ENCODE results near the gene TEPSIN.

TEPSIN gene

GRCh38 chr17:81222620-81222905 lies 16.3 kb downstream of the TEPSIN start:
- no peak for DNase-seq (ENCODE audit: low read depth in 1 of 2, low spot score in 1 of 2)

- DNase-seq (ENCODE audit: low read depth in 1 of 2, low spot score in 1 of 2), result no peak
Observed at GRCh38 chr17:81221842-81222619, 16.8 kb downstream of the TEPSIN start.

GRCh38 chr17:81221371-81221841 lies 17.4 kb downstream of the TEPSIN start:
- no peak for DNase-seq (ENCODE audit: low read depth in 1 of 2, low spot score in 1 of 2)

- no peak for DNase-seq (ENCODE audit: low read depth in 1 of 2, low spot score in 1 of 2)
Observed at GRCh38 chr17:81219476-81220180, 19.2 kb downstream of the TEPSIN start.

- DNase-seq (ENCODE audit: low read depth in 1 of 2, low spot score in 1 of 2), result no peak
Observed at GRCh38 chr17:81218991-81219390, 19.9 kb downstream of the TEPSIN start.

- no peak for DNase-seq (ENCODE audit: low read depth in 1 of 2, low spot score in 1 of 2)
Observed at GRCh38 chr17:81218459-81218858, 20.4 kb downstream of the TEPSIN start.

GRCh38 chr17:81217491-81217890 lies 21.4 kb downstream of the TEPSIN start:
- no peak for DNase-seq (ENCODE audit: low read depth in 1 of 2, low spot score in 1 of 2)

- no peak for DNase-seq (ENCODE audit: low read depth in 1 of 2, low spot score in 1 of 2)
Observed at GRCh38 chr17:81213978-81214377, 24.9 kb downstream of the TEPSIN start.

GRCh38 chr17:81212365-81212764 lies 26.5 kb downstream of the TEPSIN start:
- DNase-seq (ENCODE audit: low read depth in 1 of 2, low spot score in 1 of 2), result no peak

- DNase-seq (ENCODE audit: low read depth in 1 of 2, low spot score in 1 of 2), result no peak
Observed at GRCh38 chr17:81210868-81211267, 28.0 kb downstream of the TEPSIN start.

- no peak for DNase-seq (ENCODE audit: low read depth in 1 of 2, low spot score in 1 of 2)
Observed at GRCh38 chr17:81210466-81210865, 28.4 kb downstream of the TEPSIN start.

- DNase-seq (ENCODE audit: low read depth in 1 of 2, low spot score in 1 of 2), result no peak
Observed at GRCh38 chr17:81209141-81209540, 29.7 kb downstream of the TEPSIN start.

- no peak for DNase-seq (ENCODE audit: low read depth in 1 of 2, low spot score in 1 of 2)
Observed at GRCh38 chr17:81208651-81209050, 30.2 kb downstream of the TEPSIN start.

GRCh38 chr17:81207610-81208581 lies 31.0 kb downstream of the TEPSIN start:
- DNase-seq (ENCODE audit: low read depth in 1 of 2, low spot score in 1 of 2), result no peak

GRCh38 chr17:81206657-81207056 lies 32.2 kb downstream of the TEPSIN start:
- no peak for DNase-seq (ENCODE audit: low read depth in 1 of 2, low spot score in 1 of 2)

- no peak for DNase-seq (ENCODE audit: low read depth in 1 of 2, low spot score in 1 of 2)
Observed at GRCh38 chr17:81206166-81206565, 32.7 kb downstream of the TEPSIN start.

- no peak for DNase-seq (ENCODE audit: low read depth in 1 of 2, low spot score in 1 of 2)
Observed at GRCh38 chr17:81204578-81204977, 34.3 kb downstream of the TEPSIN start.

- no peak for DNase-seq (ENCODE audit: low read depth in 1 of 2, low spot score in 1 of 2)
Observed at GRCh38 chr17:81203136-81203535, 35.7 kb downstream of the TEPSIN start.

- DNase-seq (ENCODE audit: low read depth in 1 of 2, low spot score in 1 of 2), result no peak
Observed at GRCh38 chr17:81202318-81202717, 36.5 kb downstream of the TEPSIN start.

GRCh38 chr17:81200695-81201580 lies 37.9 kb downstream of the TEPSIN start:
- DNase-seq (ENCODE audit: low read depth in 1 of 2, low spot score in 1 of 2), result no peak

GRCh38 chr17:81200201-81200600 lies 38.7 kb downstream of the TEPSIN start:
- no peak for DNase-seq (ENCODE audit: low read depth in 1 of 2, low spot score in 1 of 2)
